Thyroid gland (tissue), 4 donors: ENCODE data around the gene CD3E. TPM values are rescaled to one million over a fixed set of nuclear protein-coding genes. Genes with fewer than 3 reads are reported as not detected.

ENCODE experiments used
- DNase-seq, 2 donors: peaks; one replicate each; pipeline ENCODE4 v3.0.0-alpha.2; 2019
- H3K27ac ChIP-seq, 3 donors: fragments of 200-600 bp; sonication (generic); 1 replicate in 2 of 3; 2 replicates in 1 of 3; pipeline ENCODE4 v1.5.1; 2016 to 2019; ENCODE audit warnings: mild to moderate bottlenecking in 1 of 3, moderate library complexity in 1 of 3
- H3K27me3 ChIP-seq: fragments of 200-600 bp; sonication (generic); one replicate; pipeline ENCODE4 v1.5.1; 2019
- H3K36me3 ChIP-seq, 2 donors: fragments of 200-600 bp; sonication (generic); one replicate each; pipeline ENCODE4 v1.5.1; 2016 to 2019
- H3K4me1 ChIP-seq, 2 donors: fragments of 200-600 bp; sonication (generic); one replicate each; pipeline ENCODE4 v1.5.1; 2017 to 2019
- H3K4me3 ChIP-seq, 3 donors: fragments of 200-600 bp; sonication (generic); replicated peaks in 1 of 3; 1 replicate in 2 of 3; 2 replicates in 1 of 3; pipeline ENCODE4 v1.5.1; 2016; ENCODE audit warnings: mild to moderate bottlenecking in 1 of 3
- H3K9me3 ChIP-seq: fragments of 200-600 bp; sonication (generic); one replicate; pipeline ENCODE4 v1.5.1; 2017
- POLR2A ChIP-seq, 2 donors: fragments of 450-650 bp; IDR thresholded peaks; one replicate each; pipeline ENCODE4 v1.6.1; 2017; ENCODE audit warnings: antibody characterized with exemption in 2 of 2, mild to moderate bottlenecking in 2 of 2, moderate library complexity in 1 of 2
- WGBS, 2 donors: methylation state at CpG; one replicate each; pipeline ENCODE4 v1.1.5; 2017; 5-methylcytosine and 5-hydroxymethylcytosine counted together
- intact Hi-C: fragments of 100-400 bp; cut with DNase I; formaldehyde crosslinking; loops from one replicate; pipeline ENCODE4 v1.15.1; 2023
- total RNA-seq, 4 donors: library from RNA; depleted of rRNA; stranded (reverse); fragments of >200 nt; gene quantifications; one replicate each; pipeline ENCODE4 v1.2.3, GENCODE V29; 2016
- TF ChIP-seq, protein P1 (sequence below), 6 experiments: fragments of 200-600 bp in 3 of 6; fragments of 450-650 bp in 3 of 6; sonication (generic) in 3 of 6; IDR thresholded peaks; one replicate each; pipeline ENCODE4 v1.5.1; 2016 to 2019; ENCODE audit warnings: antibody characterized with exemption in 6 of 6, mild to moderate bottlenecking in 2 of 6, inconsistent platforms in 1 of 6, moderate library complexity in 1 of 6

The CD3E gene
- total RNA-seq, 4 donors from 2014 or later, result 3.0 to 4.3 (median 3.3) TPM

DNA sequence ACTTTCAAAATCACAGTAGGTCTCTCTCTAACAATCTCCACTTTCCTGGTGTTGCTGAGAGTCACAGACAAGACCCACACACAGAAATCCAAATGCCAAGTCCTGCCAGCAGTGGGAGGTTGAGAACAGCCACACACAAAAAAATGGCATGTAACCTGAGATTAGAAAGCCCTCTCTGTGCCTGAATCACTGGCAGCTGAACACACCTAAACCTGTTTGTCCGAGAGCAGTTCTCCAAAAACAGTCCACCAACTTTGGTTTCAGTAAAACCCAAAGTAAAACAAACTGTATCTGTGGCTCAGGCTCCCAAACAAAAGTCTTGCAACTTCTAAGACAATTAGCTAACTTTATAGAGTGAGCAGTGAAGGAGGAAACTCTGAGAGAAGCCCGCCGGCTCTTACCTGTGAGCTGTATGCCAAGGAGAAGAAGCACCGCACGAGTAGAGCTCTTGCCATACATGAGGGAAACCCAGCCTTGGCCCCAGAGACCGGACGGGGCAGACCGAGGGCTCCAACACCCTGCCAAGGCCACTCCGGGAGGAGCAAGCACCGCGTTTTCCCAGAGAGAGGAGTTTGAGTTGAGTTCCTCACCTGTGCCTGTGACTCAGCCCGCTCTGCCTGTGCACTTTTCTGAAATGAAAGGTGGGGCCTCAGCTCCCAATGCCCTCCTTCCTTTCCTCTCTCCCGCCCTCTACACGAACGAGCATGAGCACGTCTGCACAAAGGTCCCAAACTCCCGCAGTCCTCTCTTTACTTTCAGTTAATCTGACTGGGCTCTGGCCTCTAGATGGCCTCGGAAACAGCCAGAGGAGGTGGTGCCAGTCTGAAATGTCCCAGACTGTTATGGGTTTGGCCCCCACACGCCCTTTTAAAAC lies 40.6 kb upstream of the CD3E start, which contains the start of gene MPZL2:
Gene MPZL2, minus strand, starts transcription at position 603 of the 874 bp plus-strand sequence. Its CDS starts 144 bp downstream, at position 459.
- Histone ChIP-seq H3K27ac (peak within 1 kb of the TSS; percentile 81 to 92 (median 84)), H3K4me1 (peaks cover 24 to 48% of the 10 kb centered on the region in 2 donors), H3K36me3 (no peaks in the 10 kb centered on the region), H3K27me3 (no peaks in the 10 kb centered on the region), H3K9me3 (no peaks in the 10 kb centered on the region), H3K4me3 (peak within 1 kb of the TSS in 2 of 3 donors; percentile 33 to 43)
- intact Hi-C loops, result no loop called here
- peak; percentile 38 to 91 for TF ChIP-seq POLR2A (IDR thresholded peaks at IDR 0.05)
- TF ChIP-seq, protein P1, sequence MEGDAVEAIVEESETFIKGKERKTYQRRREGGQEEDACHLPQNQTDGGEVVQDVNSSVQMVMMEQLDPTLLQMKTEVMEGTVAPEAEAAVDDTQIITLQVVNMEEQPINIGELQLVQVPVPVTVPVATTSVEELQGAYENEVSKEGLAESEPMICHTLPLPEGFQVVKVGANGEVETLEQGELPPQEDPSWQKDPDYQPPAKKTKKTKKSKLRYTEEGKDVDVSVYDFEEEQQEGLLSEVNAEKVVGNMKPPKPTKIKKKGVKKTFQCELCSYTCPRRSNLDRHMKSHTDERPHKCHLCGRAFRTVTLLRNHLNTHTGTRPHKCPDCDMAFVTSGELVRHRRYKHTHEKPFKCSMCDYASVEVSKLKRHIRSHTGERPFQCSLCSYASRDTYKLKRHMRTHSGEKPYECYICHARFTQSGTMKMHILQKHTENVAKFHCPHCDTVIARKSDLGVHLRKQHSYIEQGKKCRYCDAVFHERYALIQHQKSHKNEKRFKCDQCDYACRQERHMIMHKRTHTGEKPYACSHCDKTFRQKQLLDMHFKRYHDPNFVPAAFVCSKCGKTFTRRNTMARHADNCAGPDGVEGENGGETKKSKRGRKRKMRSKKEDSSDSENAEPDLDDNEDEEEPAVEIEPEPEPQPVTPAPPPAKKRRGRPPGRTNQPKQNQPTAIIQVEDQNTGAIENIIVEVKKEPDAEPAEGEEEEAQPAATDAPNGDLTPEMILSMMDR (IDR thresholded peaks at IDR 0.05), result no peak
- 3 to 5% methylated on average over 18 to 19 of the region's 19 CpGs for WGBS, 2 donors
- DNase-seq, result peak; percentile 84 to 86

DNA sequence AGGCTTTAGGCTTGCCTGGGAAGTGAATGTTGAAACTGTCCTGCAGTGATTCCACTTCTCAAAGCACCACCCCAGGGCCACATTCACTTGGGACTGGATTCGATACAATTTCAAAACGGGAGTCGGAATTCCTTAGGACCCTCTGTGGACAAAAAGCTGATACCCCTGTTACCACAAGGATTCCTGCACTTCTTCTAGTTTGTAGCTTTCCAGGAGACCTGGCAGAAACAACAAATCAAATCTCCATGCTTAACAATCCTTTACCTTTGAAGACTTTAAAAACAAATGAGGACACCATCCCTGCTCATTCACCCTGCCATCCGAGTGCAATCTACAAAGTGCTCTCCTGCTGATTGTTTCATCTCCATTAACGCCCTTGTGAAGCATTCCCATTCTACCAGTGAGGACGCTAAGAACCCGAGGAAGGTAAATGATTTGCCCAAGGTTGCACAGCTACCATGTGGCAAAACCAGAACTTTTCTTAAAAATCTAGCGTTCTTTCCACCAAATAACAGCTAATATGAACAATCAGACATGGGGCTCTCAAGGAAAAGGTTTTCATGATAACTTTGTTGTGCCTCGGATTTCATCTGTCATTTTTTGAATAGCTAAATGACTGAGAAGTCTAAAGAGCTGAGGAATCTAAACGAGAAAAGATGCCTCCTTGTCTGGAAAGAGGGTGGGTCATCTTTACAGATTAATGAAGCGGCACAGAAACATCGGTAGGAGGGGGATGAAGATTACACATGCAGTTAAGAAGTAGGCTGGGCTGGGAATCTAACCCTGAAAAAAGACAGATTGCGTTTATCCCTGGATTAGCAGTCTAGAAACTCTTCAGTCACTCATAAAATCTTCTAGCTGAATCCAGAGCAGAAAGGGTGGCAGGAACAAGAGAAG lies 39.7 kb upstream of the CD3E start:
- Histone ChIP-seq H3K4me1 (peaks cover 24 to 48% of the 10 kb centered on the region in 2 donors), H3K27ac (peak overlapping the region; percentile 81 to 92 (median 84)), H3K4me3 (peak overlapping the region in 1 of 3 donors; percentile 33), H3K9me3 (no peaks in the 10 kb centered on the region), H3K27me3 (no peaks in the 10 kb centered on the region), H3K36me3 (no peaks in the 10 kb centered on the region)
- intact Hi-C loops, result no loop called here
- no peak for TF ChIP-seq POLR2A (IDR thresholded peaks at IDR 0.05)
- TF ChIP-seq, protein P1 (IDR thresholded peaks at IDR 0.05), result no peak
- no peak for DNase-seq
- 25 to 30% methylated on average over 13 of the region's 13 CpGs for WGBS, 2 donors

DNA sequence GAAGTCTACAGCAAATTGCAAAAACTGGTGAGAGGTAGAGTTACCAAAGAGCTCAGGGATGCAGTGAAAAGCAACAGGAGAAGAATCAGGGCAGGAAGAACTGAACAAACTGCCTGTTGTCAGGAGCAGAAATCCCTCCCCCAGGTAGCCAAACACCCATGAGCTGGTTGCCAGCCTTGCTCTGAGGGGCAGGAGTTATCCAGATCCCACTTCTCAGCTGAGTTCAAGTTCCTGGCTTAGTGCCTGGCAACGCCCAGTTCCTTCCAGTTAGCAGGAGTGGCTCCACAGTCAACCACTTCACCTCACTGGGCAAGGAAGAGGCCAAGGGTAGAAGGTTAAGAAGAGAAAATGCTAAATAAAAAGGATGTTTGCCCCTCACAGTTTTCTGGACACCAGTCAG lies 38.6 kb upstream of the CD3E start:
- H3K36me3 ChIP-seq, result no peaks in the 10 kb centered on the region
- H3K9me3 ChIP-seq, result no peaks in the 10 kb centered on the region
- TF ChIP-seq POLR2A (IDR thresholded peaks at IDR 0.05), result peak in 1 of 2 donors; percentile 62
- TF ChIP-seq, protein P1 (IDR thresholded peaks at IDR 0.05), result no peak
- no peaks in the 10 kb centered on the region for H3K27me3 ChIP-seq
- peak overlapping the region; percentile 72 to 92 (median 84) for H3K27ac ChIP-seq
- peaks cover 24 to 41% of the 10 kb centered on the region in 2 donors for H3K4me1 ChIP-seq
- H3K4me3 ChIP-seq, result no peak overlapping the region
- DNase-seq, result peak; percentile 98 to 99
- 17 to 24% methylated on average over 1 of the region's 1 CpG for WGBS, 2 donors
- intact Hi-C loops, result no loop called here

DNA sequence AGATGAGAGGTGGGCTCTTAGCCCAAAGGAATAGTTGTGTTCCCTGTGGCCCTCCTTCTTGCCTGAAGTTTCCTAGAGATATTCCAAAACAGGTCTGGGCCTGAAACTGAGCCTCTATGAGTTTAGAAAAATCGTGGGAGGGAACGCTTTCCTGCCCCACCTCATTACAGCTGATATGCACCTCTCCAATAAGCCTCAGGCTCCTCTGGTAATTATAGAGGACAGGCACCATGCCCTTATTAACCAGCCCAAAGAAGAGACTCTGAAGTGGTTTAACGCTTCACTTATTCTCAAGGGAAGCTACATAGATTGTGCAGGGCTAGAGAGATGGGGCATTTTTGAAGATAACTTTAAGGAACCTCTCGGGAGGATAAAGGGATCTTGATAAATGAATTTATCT lies 37.0 kb upstream of the CD3E start:
- Histone ChIP-seq H3K4me3 (no peak overlapping the region), H3K27me3 (no peaks in the 10 kb centered on the region), H3K4me1 (peaks cover 23 to 36% of the 10 kb centered on the region in 2 donors), H3K27ac (peak overlapping the region in 1 of 3 donors; percentile 92), H3K9me3 (no peaks in the 10 kb centered on the region), H3K36me3 (no peaks in the 10 kb centered on the region)
- 51 to 54% methylated on average over 4 of the region's 4 CpGs for WGBS, 2 donors
- DNase-seq, result no peak
- TF ChIP-seq POLR2A (IDR thresholded peaks at IDR 0.05), result no peak
- TF ChIP-seq, protein P1 (IDR thresholded peaks at IDR 0.05), result no peak
- intact Hi-C loops, result no loop called here
